HG03060 (cell line): ENCODE results near the gene OR14I1.

Experiments used
- ATAC-seq: cut with Tn5 transposase; IDR thresholded peaks from one replicate; pipeline ENCODE4 v1.9.1; 2021; ENCODE audit warnings: low read depth, moderate number of reproducible peaks; ENCODE audit not compliant: unreplicated experiment

The OR14I1 gene

DNA sequence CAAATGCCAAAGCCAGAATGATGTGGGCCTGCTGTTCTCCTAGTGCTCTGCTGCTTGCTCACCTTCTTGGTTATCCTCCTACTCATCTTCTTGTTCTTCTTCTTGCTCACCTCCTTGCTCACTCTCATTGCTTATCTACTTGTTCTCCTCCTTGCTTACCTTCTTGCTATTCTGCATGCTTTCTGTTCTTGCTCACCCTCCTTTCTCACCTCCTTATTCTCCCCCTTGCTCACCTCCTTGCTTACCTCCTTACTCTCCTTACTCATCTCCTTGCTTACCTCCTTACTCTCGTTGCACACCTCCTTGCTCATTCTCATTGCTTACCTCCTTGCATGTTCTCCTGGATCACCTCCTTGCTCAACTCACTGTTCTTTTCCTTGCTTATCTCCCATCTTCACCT is at the start of gene OR14I1:
Gene OR14I1, minus strand, starts transcription at position 53 of the 400 bp plus-strand sequence.
- ATAC-seq = no peak

DNA sequence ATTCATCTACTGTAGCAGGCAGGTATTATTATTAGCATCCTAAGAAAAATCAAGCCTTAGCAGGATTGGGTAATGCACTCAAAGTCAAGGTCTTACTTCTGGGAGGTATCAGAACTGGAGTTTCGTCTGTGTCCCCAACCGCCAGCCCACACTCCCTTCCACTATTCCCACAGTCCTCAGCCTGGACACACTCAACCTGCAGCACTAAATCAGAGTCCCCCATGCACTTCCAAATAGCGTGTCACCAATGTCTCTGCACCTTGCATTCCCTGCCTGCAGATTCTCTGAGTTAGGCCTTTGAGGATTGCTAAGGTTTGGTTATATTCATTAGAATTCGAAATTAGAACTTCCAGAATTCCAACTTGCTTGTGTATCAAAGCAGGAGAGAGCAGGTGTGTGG is 49.1 kb upstream of the OR14I1 start:
- ATAC-seq = no peak

DNA sequence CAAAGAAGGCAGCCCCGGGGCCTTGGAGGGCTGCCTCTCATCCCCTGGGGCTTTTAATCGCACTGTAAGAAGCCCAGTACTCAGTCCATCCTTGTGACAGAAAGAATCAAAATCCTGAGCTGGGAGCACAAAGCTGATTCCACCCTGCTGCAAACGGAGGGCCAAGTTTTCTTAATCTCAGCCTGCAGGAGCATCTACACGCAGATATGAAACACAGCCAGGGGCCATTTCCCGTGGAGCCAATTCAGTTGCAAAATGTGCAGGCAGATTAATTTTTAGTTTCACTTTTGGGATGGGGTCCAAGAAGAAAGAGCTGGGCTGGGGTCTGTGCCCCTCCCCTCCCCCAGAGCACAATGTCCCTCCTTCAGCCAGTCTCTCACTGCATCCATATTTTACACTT is 48.6 kb upstream of the OR14I1 start:
- ATAC-seq = no peak

DNA sequence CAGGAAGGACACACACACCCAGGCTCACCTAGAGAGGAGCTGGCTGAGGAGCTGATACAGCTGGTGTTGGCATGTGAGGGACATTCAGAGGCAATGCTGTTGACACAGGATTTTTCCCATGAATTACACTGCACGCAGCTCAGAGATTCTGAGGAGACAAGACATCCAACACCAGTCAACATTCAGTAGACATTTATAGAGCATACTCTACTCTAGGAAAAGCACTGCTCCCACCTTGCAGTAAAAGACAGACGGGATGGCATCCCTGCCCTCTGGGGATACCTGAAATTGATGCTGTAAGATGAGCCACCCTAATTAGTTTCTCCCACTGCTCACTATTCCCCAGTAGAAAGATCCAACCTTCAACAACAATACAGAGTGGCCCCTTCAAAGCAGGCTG is 47.9 kb upstream of the OR14I1 start:
- no peak for ATAC-seq

DNA sequence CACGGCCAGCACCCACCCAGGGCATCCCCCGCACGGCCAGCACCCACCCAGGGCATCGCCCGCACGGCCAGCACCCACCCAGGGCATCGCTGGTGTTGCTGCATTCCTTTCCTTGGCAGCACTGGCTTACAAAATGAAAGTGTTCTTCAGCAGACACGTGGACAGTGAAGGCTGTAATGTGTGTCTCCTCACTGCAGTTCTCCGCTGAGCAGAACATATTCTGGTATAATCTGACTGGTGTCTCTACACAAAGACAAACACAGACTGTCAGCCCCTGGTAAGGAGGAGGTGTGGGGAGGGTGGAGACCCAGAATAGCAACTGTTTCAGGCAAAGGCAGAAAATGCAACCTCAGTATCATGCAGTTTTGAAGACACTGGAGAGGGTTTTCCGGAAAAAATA is 45.6 kb upstream of the OR14I1 start:
- no peak for ATAC-seq

DNA sequence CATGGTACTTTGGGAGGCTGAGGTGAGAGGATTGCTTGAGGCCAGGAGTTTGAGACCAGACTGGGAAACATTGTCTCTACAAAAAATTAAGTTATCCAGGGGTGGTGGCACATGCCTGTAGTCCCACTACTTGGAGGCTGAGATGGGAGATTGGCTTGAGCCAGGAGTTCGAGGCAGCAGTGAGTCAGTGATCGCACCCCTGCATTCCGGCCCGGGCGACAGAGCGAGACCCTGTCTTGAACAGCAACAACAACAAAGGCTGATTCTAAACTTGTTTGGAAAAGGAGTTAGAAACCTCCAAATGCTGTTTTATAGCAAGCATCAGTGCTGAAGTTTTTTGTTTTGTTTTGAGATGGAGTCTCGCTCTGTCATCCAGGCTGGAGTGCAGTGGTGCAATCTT is 38.3 kb upstream of the OR14I1 start:
- no peak for ATAC-seq

DNA sequence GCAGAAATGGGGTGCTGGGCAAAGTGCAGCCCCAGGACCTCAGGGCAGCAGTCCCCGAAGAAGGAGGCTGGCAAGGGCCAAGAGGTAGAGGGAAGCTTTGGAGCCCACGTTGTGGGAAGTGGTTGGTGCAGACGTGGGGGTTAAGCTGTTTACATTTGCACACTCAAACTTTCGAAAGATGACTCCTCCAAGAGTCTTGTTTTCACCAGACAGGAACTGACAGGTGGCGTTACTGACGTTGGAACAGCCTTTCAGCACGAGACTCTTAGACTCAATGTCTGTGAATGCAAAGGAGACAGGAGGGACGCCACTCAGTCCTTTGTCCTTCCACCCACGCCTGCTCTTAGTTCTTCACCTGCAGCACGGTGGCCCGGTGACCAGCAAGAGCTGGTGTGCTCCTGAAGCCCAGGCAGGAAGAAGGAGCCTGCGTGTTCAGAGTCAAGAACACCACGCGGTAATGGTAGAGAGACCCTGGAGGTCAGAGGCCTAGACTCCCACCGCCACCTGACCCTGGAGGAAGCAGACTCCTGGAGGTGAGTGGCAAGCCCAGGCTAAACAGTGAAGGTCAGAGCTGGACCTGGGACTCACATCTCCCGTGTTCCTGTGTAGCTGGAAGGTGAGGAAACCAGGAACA is 37.1 kb upstream of the OR14I1 start:
- no peak for ATAC-seq

DNA sequence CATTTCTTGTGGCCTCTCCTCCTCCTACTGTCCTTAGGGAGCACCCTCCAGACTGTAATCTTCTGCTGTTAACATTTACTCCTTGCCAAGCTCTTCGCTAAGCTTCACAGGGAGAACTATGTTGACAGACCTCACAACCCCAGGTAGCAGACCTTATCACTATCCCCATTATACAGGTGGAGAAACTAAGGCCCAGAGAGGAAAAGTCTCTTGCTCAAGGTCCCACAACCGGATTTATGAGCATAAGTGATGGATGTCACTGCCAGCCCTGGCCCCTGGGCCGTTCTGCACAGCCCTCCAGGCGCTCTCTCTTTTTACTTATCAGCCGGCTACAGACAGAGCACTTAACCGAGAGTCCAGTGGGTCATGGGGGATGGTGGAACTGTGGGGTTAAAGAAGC is 34.9 kb upstream of the OR14I1 start:
- no peak for ATAC-seq

DNA sequence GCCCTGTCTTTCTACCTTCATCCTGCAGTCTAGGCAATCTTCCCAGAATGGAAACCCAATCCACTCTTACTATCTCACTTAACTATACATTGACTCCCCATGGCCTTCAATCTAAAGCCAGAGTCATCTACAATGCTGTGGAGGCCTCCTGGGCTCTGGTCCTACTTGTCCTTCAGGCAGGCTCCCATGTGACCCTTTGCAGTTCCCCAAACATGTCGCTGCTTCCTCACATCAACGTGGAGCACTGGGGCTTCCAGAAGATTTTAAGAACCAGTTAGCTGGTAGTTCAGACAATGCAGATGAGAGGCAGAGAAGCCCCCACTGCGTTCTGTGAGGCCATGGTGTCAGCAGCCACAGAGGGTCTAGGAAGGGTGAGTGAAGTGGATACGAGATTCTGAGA is 34.4 kb upstream of the OR14I1 start:
- ATAC-seq = no peak

DNA sequence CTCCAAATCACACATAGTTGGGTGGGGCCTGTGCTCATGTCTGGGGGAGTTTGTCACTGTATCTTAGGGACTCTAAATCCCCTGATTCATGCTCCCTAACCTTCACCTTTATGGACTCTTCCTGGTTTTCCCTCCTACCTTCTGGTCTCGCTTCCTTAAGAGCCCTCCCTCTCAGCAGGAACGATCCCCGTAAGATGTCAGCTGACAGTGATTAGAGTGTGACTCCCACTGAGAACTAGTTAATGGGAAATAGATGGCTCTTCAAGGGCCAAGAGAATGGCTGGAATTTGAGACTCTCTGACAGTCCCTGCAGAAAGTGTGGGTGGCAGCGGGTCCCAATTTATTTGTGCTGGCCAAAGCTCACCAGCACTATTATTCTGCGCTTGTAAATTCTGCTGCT is 31.0 kb upstream of the OR14I1 start:
- no peak for ATAC-seq

DNA sequence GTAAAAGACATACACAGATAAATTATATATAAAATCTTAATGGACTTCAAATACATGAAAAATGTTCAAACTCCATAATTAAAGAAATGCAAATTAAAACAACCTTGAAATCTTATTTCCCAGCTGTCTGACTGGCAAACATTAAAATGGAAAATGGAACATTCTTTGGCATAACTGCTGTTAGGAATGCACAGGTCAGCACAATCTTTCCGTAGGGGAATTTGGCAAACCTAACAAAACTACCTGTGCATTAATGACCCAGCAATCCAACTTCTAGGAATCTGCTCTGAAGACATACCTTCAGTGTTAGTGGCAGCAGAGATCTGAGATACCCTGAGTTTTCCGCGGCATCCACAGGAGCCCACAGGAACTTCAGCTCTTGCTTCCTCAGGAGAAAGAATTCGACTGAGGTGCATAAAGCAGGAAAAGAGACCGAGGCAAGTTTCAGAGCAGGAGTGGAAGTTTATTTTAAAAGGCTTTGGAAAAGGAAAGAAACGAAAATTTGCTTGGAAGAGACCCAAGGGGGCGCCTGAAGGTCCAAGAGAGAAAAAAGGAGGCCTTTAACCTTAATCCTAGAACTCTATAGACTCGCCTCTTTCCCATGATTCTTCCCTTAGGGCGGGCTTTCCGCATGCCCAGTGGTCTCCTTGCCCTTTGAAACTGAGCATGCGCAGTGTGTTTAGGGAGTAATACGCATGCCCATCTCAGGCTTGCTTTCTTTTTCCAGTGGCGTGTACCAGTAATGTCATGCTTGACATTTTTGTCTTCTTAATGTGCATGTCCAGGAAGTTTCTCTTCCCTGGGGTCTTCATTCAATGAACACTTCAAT is 28.2 kb upstream of the OR14I1 start:
- ATAC-seq = no peak

DNA sequence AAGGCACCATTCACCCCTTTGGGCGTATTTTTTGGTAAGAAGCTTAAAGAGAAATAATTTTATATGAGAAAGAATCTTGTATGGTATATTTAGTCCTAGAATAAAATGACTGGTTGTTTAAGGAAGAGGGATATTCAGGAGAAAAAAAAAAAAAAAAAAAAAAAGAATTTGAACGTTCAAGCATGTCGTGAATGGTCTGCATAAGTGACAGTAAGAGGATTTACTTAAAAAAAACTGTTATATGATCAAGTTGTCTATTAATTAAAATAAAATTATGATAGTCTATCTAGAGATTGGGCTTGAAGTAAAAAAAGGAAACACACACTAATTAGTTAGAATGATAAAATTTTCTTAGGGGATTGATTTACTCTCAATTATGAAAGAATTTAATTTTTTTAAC is 11.7 kb upstream of the OR14I1 start:
- ATAC-seq = no peak

DNA sequence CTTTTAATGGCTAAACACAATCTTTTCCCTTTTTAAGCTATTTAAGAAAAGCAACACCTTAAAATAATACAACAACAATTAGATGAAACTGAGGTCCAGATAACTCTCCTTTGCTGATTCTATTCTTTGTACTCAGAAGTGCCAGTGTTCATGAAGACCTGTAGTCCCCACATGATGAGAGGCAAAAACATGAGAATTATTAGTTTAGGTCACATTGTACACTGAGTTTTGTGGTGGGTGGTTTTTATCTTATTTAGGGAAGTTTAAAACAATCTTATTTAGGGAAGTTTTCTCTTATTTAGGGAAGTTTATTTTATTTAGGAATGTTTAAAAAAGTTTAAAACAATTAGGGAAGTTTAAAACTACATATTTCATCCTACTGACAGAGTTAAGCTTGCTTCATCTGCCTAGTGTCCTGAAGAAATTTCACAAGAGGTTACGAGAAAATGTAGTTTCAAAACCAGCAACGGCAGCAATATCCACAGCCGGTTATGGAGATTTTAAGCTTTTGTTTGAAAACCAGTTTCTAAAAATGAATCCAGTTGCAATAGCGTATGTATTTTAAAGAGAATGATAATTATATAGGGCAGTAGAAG is 7.8 kb upstream of the OR14I1 start:
- no peak for ATAC-seq

DNA sequence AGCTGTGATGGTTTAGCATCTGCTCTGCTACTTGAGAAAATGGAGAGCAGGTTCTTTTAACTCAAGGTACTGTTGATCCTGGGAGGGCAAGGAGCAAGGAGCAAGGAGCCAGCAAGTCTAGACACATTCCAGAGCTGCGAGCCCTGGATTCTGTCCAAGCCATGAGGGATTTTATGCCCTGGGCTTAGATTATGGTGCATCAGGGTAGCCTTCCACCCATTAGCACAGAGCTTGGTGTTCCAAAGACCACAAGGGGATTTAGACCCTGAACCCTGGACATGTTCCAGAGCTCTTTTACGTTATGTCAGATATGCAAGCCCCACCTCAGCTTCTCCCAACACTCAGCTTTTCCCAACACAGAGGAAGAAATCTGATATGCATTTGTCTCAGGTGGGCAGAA is 2.0 kb upstream of the OR14I1 start:
- no peak for ATAC-seq

DNA sequence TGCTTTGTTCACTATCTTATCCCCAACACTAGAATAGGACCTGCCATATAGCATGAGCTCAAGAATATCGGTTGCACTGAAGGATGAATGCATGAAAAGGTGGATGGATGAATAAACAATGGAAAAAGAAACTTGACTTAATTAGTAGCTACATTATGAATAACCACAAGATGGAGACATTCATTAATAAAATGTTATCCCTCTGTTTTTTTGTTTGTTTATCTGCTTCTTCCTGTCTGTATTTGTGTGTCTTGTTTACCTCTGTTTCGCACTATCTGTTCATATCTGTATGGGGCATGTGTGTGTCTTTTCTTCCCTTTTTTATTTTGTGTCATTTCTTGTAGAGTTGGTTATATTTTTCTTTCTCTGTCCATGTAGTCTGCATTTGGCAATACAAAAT is 1.1 kb upstream of the OR14I1 start:
- ATAC-seq = no peak

DNA sequence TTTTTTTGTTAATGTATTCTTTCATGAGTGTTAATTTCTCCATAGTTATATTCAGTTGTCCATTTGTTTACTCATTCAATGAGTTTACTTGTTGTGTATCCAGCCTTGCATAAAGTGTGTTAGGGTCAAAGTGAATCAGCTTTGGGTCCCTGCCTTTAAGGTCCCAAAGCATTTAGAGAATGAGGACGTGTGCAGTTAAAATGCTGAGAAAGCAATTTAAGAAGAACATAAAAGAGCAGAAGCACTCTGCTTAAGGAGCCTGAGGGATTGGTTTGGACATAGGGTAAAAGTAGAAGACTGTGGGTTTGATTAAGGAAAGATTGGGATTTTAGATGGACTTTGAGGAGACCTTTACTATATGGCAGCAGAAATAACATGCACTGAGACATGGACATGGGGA is 3.5 kb downstream of the OR14I1 start:
- ATAC-seq = no peak

DNA sequence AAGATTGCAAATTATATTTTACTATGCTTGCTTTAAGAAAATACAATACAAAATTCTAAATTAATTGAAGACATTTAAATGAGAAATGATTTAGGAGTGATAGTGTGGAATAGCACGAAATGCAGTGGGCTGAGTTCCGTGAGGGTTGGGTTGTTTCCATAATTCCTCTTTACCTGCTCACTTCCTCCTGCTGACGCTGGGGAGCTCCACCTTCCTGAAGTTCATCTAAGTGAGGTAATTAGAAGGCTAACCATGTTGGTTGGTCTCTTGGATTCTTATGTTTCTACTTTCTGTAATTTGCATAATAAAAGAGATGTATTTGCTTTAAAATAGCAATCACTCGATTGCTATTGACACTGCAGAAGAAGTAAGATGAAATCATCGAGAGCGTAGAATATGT is 4.7 kb downstream of the OR14I1 start:
- ATAC-seq = no peak

DNA sequence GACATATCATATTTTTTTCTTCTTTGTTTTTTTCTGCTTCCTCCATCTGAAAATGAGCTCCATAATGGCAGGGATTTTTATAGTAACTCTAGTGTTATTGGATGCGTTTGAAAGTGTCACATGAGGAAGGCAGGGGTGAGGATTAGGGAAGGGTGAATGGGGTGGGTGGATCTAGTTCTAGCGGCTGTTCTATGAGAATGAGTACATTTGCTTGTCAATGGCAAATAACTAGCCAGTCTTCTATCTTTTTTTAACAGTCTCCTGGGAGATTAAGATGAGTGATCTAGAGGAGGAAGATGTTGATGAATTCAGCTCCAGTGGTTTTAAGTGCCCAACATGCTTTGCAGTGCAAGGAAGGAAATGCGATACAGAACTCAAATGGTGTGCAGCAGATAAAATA is 5.8 kb downstream of the OR14I1 start:
- ATAC-seq = no peak

DNA sequence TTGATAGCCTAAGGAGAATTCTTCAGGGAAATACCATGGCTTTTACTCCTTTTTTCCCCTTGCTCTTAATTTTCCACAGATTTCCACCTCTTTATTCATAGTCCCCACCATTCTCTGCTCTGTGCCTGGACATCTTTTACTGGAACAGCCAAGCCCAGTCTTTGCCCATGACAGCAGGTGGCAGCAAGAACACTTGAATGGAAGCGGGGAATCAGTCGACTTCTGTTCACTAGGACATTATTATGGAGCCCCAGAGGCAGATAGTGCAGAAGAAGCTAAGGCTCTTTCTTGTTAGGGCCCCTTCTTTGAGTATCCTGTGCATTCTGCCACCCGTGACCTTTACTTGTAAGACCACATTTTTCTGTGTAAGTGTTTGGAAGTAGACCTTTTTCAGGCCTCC is 6.3 kb downstream of the OR14I1 start:
- no peak for ATAC-seq

DNA sequence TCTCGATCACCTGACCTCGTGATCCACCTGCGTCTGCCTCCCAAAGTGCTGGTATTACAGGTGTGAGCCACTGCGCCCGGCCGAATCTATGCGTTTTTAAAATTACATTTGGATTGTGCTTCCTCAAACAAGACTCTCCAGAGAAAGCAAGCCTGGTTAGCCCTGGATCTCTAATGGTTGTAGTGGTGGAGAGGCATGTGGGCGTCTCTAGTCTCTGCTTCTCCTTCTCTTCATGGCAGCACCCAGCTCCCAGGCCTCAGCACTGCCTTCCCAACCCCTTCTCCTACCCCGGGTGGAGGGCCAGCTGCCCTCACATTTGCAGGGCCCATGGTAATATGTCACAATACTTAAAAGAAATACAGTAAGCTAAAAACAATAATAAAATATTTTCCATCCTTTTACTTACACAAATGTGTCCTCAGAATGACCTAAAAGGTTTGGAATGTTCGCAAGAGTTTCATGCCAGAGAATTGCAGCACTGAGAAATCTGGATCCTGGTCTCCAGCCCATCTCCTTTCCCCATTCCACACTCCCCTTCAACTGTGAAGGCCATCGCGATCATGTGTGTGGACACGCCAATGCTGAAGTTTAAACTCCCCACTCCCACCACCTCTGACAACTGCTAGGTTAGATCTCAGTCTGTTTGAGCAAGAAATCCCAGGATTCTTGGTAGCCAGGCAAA is 7.0 kb downstream of the OR14I1 start:
- no peak for ATAC-seq

DNA sequence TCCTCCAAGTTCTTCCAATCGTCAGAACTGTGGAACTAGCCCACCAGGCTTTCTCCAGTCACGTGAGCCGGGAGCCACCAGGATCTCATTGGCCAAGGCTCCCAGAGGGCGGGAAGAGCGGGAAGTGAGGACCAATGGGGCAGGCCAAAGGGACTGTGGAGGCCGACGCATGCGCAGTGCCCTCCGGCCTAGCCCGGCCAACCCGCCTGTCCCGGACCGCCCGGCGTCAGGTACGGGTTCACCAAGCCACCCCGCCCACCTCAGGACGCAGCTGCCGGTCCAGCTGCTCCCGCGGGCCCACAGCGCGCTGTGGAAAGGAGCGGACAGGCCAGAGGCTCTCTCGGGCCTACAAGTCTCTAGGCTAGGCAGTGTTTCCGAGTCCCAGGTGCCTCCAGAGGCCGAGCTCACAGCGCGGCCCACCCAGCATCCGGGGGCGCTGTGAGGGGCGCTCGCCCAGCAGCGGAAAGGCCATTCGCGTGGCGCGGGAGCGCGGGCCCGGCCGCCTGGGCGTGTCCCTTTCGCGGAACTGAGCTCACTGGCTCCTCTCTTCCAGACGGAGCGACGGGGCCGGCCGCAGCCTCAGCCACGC is 10.9 kb downstream of the OR14I1 start:
- ATAC-seq = no peak
